SIG-M5 (cell line): ENCODE data around the gene TMCC3.
"Not testable (repeated sequence)": the region's sequence is repeated elsewhere in the genome, so short reads cannot be mapped to it uniquely, and the experiment has no call there.

ENCODE experiments used
- DNase-seq: peaks from one replicate; lab custom pipeline; 2025; lab: John Stamatoyannopoulos, UW

Gene TMCC3

GRCh38 chr12:94634717-94635116 is 15.6 kb downstream of the TMCC3 start:
- no peak for DNase-seq

GRCh38 chr12:94633401-94633800 is 17.0 kb downstream of the TMCC3 start:
- no peak for DNase-seq

DNA sequence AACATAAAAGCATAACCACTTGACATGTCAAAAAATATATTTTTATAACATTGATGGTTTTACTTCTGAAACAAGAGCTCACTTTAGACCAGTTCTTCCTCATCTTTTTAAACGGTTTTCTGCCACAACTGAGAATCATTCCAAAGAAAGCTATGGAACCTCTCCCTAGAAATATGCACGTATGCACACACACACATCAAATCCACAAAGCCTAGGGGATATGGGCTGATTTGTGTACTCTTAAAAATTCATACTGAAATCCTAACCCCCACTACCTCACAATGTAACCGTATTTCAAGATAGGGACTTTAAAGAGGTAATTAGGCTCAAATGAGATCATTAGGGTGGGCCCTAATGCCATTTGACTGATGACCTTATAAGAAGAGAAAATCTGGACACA is 19.3 kb downstream of the TMCC3 start:
- no peak for DNase-seq

DNA sequence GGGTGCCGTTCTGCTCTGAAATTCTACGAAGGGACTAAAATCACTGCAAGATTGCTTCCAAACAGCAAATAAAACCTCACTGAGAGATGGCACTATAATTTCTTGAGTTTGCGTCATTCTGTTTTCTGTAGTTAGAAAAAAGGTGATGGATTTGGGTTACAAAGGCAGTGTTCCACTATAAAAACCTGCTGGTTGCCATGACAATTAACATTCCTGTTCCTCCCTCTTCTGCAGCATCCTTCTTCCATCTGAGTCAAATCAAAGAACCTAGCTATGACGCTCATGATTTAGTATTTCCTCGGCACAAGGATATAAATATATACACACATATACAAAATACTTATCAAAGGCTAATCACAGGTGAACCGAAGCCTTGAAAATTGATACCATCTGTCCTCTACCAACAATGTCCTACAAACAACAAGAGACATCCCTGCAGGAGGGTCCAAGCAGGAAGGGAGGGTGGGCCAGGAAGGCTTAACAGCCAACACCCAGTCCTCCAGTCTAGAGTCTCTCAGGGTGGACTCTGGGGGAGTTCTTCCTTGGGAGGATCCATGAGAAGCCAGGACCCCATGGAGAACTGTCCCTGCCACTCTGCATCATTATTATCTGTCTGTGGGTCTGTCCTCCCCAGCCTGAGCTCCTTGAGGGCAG is 21.4 kb downstream of the TMCC3 start:
- DNase-seq = no peak

DNA sequence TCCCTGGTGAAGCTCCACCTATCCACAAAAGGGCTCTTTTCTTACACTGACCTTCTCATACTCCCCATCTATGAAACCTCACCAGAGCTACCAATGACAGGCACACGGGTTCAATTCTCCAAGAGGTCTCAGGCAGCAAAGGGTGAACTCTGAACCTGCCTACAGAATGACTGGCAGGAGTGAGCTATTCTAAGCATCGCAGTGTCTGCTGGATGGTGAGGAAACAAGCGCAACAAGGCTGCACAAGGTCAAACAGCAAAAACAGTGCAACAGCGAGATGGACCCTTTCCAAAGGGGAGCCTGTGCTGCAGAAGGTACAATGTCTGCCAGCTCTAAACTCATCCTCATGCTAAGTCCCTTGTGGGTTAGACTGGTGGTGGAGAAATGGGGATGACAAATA is 22.0 kb downstream of the TMCC3 start:
- DNase-seq = no peak

- no peak for DNase-seq
These were observed 24.8 kb downstream of the TMCC3 start for GRCh38 chr12:94625531-94625930.

- no peak for DNase-seq
These were observed 27.0 kb downstream of the TMCC3 start for GRCh38 chr12:94623161-94623920.

- no peak for DNase-seq
These were observed 27.9 kb downstream of the TMCC3 start for GRCh38 chr12:94622475-94622874.

- DNase-seq = no peak
These were observed 28.5 kb downstream of the TMCC3 start for GRCh38 chr12:94621662-94622359.

DNA sequence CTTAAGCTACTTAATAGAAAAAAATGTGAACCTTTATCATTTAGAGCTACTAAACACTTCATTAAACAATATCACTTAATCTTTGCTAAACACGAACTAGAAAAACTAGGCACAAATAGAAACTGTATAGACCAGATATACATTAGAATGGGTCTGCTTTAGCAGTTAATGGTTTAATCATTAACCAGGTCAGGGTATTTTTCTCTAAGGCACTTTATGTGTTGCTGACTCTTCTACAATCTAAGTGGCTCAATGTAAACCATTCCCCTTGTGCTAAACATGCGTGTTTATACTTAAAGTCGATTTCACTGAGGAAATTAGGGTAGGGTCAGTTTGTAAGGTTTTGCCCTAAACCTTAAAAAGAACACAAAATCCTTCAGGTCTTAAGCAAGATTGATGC is 29.7 kb downstream of the TMCC3 start:
- no peak for DNase-seq

DNA sequence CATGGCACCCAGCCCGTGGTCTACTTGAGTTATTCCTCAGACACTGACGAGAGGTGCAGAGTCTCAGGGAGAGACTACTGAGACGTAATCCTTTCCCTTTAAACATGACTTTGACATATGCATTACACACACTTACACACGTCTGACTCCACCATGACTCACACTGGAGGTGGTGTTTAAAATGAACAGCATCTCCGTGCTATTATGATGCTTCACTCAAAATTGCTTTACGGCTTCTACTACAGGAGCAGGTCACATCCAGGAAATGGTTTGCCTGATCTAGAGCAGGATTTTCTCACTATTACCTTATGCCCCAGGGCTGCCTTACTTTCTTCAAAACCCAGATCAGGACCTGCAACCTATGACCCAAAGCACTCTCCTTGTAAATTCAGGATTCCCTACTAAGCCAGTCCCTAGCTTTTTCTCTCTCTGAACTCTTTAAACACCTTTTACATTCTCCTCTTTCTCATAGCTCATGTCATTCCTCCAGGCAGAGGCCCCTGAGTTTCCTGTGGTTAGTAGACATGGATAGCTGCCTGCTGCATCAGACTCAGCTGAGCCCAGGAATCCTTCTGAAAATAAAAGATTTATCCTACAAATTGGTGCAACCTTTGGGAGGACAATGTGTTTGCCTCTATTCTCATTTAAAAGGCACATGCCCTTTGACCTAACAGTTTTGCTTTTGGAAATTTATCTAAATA is 31.2 kb downstream of the TMCC3 start:
- no peak for DNase-seq

- no peak for DNase-seq
These were observed 33.3 kb downstream of the TMCC3 start for GRCh38 chr12:94617101-94617500.

GRCh38 chr12:94616203-94616729 is 34.1 kb downstream of the TMCC3 start:
- no peak for DNase-seq

- no peak for DNase-seq
These were observed 34.8 kb downstream of the TMCC3 start for GRCh38 chr12:94615260-94616181.

DNA sequence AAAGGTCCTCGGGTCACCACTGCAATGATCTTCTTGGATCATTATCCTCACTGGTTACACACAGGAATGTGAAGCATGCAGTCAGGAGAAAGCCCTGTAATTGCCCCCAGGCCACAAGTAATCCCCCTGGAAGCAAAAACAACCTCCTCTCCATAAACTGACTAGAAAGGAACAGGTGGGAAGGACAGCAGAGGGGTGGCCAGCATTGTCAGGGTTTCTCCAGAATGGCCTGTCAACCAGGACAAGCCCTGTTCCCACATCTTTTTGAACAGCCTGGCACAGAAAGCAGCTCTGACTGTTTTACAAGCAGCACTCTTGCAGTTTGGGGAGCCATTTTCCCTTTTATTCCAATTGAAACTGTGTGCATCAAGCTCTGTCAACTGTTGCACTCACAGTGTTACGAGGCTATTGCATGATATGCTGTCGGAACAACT is 36.1 kb downstream of the TMCC3 start:
- no peak for DNase-seq

GRCh38 chr12:94609917-94610443 is 40.4 kb downstream of the TMCC3 start:
- DNase-seq = no peak

GRCh38 chr12:94606810-94607209 is 43.5 kb downstream of the TMCC3 start:
- not testable (repeated sequence) for DNase-seq

- no peak for DNase-seq
These were observed 46.0 kb downstream of the TMCC3 start for GRCh38 chr12:94604366-94604698.

- DNase-seq = no peak
These were observed 46.7 kb downstream of the TMCC3 start for GRCh38 chr12:94603434-94604365.

DNA sequence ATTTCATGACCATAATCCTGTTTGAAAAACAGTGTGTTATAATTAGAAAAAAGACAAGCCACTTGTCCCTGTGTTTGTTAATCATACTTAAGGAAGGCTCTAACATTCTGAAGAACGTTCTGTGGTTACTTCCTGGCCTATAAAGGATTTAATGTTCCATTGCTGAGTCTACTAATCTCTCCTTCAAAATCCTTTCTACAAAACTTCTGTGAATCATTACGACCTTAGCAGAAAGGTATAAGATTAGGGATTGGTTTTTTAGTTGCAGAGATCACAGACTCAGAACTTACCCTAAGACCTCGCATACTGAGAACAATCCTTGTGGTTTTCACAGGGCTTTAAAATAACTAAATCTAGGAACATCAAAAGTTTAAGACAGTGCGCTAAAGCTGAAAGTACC is 48.3 kb downstream of the TMCC3 start:
- DNase-seq = no peak
